Measurements from ENCODE around the gene RASGRP4. TPM values are rescaled to one million over a fixed set of nuclear protein-coding genes. Genes with fewer than 3 reads are reported as not detected.

The RASGRP4 gene
- total and polyA plus RNA-seq, 2 experiments from 2014 or later: 0.35 to 0.80 TPM

GRCh38 chr19:38391911-38392464 lies 34.0 kb downstream of the RASGRP4 start:
- Histone ChIP-seq H3K9me3 (ENCODE audit: low read depth) (no peaks in the 10 kb centered on the region), H3K27ac (no peak overlapping the region), H3K4me3 (no peak overlapping the region), H3K36me3 (no peaks in the 10 kb centered on the region), H3K4me1 (ENCODE audit: low read depth) (no peaks in the 10 kb centered on the region), H3K27me3 (no peaks in the 10 kb centered on the region)
- no peak for TF ChIP-seq CTCF (IDR thresholded peaks at IDR 0.05; ENCODE audit: low read depth, low read length)
- no peak for DNase-seq (ENCODE audit: low read depth in 1 of 2, low spot score in 1 of 2)

GRCh38 chr19:38389957-38390924 lies 35.8 kb downstream of the RASGRP4 start:
- H3K4me3 ChIP-seq: no peak overlapping the region
- no peaks in the 10 kb centered on the region for H3K36me3 ChIP-seq
- H3K27me3 ChIP-seq: no peaks in the 10 kb centered on the region

GRCh38 chr19:38389101-38389925 lies 36.7 kb downstream of the RASGRP4 start:
- Histone ChIP-seq H3K9me3 (ENCODE audit: low read depth) (no peaks in the 10 kb centered on the region), H3K27me3 (no peaks in the 10 kb centered on the region), H3K4me3 (peak overlapping the region; percentile 52), H3K27ac (no peak overlapping the region), H3K4me1 (ENCODE audit: low read depth) (no peaks in the 10 kb centered on the region), H3K36me3 (no peaks in the 10 kb centered on the region)
- TF ChIP-seq CTCF (IDR thresholded peaks at IDR 0.05; ENCODE audit: low read depth, low read length): no peak
- DNase-seq (ENCODE audit: low read depth in 1 of 2, low spot score in 1 of 2): peak; percentile 41 to 80

More at GRCh38 chr19:38389957-38390924, 35.8 kb downstream of the RASGRP4 start:
- Histone ChIP-seq H3K27ac (no peak overlapping the region), H3K4me1 (ENCODE audit: low read depth) (no peaks in the 10 kb centered on the region), H3K9me3 (ENCODE audit: low read depth) (no peaks in the 10 kb centered on the region)
- no peak for DNase-seq (ENCODE audit: low read depth in 1 of 2, low spot score in 1 of 2)
- no peak for TF ChIP-seq CTCF (IDR thresholded peaks at IDR 0.05; ENCODE audit: low read depth, low read length)

- no peaks in the 10 kb centered on the region for H3K9me3 ChIP-seq (ENCODE audit: low read depth)
- no peak for TF ChIP-seq CTCF (IDR thresholded peaks at IDR 0.05; ENCODE audit: low read depth, low read length)
- DNase-seq (ENCODE audit: low read depth in 1 of 2, low spot score in 1 of 2): peak; percentile 62 to 73
- H3K27me3 ChIP-seq: no peaks in the 10 kb centered on the region
- H3K4me1 ChIP-seq (ENCODE audit: low read depth): no peaks in the 10 kb centered on the region
- peaks cover 4% of the 10 kb centered on the region for H3K36me3 ChIP-seq
- peak within 1 kb of the TSS; percentile 75 for H3K27ac ChIP-seq
- H3K4me3 ChIP-seq: peak within 1 kb of the TSS; percentile 52
Observed at GRCh38 chr19:38388349-38389100, 37.5 kb downstream of the RASGRP4 start, which contains the start of gene SPRED3. TSS of gene SPRED3 (plus strand) at chr19:38388697. CDS start at chr19:38390303, 1,606 bp downstream.

Data from cardiac muscle cell (in vitro differentiated cells and primary cell).